22Rv1 (cell line): ENCODE measurements around the gene DOCK9.

Experiments used
- H3K27ac ChIP-seq: fragments of 450-650 bp; 2 replicates; pipeline ENCODE4 v1.5.1; 2017
- ZFX ChIP-seq: fragments of 450-650 bp; IDR thresholded peaks from 2 replicates; pipeline ENCODE4 v1.6.1; 2017; ENCODE audit warnings: antibody characterized with exemption, borderline replicate concordance
- TF ChIP-seq, protein P1 (sequence below): fragments of 450-650 bp; IDR thresholded peaks from 2 replicates; pipeline ENCODE4 v1.5.1; 2017; ENCODE audit warnings: mild to moderate bottlenecking

DOCK9 gene

DNA sequence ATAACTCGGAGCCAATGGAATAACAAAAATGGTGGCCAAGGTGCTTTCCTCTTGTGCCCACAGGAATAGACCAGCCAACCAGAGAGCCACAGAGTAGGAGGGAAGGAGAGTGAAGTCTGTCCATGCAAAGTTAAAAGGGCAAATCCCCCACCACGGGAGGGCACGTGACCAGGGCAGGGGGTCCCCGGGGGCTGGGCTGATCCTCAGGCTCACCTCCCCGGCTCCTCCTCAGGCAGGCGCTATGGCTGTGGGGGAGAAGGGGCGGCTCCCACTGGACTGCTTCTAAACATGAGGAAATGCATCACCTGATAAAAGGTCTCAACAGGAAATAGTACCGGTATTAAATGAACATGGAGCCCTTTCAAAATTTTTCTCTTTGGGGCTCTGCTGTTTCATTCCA lies 152.2 kb downstream of the DOCK9 start:
- H3K27ac ChIP-seq, result no peak overlapping the region
- TF ChIP-seq, protein P1, sequence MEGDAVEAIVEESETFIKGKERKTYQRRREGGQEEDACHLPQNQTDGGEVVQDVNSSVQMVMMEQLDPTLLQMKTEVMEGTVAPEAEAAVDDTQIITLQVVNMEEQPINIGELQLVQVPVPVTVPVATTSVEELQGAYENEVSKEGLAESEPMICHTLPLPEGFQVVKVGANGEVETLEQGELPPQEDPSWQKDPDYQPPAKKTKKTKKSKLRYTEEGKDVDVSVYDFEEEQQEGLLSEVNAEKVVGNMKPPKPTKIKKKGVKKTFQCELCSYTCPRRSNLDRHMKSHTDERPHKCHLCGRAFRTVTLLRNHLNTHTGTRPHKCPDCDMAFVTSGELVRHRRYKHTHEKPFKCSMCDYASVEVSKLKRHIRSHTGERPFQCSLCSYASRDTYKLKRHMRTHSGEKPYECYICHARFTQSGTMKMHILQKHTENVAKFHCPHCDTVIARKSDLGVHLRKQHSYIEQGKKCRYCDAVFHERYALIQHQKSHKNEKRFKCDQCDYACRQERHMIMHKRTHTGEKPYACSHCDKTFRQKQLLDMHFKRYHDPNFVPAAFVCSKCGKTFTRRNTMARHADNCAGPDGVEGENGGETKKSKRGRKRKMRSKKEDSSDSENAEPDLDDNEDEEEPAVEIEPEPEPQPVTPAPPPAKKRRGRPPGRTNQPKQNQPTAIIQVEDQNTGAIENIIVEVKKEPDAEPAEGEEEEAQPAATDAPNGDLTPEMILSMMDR, result no peak
- TF ChIP-seq ZFX, result no peak

DNA sequence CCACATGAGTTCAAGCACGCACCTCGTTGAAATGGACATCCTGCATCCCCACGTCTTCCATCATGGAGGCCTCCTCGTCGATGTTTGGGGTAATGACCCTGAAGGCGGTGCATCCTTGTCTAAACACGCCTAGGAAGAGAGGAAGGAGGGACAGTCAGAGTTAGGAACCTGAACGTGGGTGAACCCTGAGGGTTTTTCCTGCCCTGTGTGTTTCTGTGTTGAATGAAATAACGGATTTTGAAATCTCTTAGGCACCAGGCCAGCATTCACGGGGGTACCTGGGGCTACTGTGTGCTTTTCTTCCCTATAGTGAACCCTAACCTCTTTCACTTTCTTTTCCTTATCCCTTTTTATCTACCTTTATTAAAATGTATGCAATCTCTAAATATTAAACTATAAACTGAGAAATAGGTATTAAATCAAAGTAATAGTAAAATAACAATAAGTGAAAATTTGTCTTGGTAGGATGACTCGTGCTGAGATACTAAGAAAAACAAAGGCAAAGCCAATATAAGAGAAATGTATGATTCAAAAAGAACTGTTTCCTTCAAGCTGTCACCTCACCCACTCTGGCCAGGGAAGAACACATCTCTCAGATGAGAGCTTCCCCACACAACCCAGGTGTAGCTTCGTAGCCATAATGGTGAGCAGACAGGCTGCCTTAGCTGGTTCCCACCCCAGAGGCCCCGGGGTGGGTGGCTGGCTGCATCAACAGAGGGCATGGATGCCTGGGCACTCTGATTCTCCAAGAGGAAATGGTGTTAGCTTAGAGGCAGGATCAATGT lies 153.3 kb downstream of the DOCK9 start:
- H3K27ac ChIP-seq, result no peak overlapping the region
- TF ChIP-seq, protein P1, result no peak
- TF ChIP-seq ZFX, result no peak

DNA sequence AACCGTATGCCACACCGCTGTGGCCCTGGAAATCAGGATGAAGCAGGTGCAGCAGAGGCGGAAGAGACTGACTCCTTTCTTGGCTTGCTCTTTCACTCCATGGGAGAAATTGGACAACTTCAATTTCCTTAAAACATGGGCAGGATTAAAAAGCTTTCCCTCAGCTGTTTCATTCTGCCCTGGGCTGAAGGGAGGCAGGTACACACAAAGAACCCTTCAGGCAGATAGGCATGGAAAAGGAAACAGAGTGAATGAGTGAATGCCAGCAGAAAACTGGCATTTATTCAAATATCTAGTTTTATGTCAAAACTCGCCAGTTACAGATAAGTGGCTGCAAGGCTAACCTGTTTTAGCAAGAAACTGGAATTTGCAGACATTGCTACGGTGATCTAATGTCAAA lies 154.4 kb downstream of the DOCK9 start:
- TF ChIP-seq, protein P1, result no peak
- no peak for TF ChIP-seq ZFX
- no peak overlapping the region for H3K27ac ChIP-seq

DNA sequence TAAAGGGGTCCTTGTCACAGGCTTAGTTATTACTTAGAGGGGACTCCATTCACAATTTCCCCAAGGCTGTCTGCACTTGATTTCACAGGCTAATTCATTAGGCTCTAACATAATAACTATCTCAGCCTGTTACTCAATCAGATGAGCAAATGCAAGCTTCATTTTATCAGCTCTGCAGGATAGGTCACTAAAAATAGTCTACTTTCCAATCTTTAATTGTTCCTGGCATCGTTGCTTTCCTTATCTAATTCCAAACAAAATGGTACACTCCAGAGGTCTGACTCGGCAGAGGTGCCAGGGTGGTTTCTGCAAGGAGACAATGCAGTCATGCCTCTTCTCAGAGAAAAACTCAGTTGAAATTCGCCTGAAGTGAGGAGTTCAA lies 155.6 kb downstream of the DOCK9 start:
- H3K27ac ChIP-seq, result peak overlapping the region; percentile 63
- TF ChIP-seq ZFX, result no peak
- TF ChIP-seq, protein P1, result no peak

DNA sequence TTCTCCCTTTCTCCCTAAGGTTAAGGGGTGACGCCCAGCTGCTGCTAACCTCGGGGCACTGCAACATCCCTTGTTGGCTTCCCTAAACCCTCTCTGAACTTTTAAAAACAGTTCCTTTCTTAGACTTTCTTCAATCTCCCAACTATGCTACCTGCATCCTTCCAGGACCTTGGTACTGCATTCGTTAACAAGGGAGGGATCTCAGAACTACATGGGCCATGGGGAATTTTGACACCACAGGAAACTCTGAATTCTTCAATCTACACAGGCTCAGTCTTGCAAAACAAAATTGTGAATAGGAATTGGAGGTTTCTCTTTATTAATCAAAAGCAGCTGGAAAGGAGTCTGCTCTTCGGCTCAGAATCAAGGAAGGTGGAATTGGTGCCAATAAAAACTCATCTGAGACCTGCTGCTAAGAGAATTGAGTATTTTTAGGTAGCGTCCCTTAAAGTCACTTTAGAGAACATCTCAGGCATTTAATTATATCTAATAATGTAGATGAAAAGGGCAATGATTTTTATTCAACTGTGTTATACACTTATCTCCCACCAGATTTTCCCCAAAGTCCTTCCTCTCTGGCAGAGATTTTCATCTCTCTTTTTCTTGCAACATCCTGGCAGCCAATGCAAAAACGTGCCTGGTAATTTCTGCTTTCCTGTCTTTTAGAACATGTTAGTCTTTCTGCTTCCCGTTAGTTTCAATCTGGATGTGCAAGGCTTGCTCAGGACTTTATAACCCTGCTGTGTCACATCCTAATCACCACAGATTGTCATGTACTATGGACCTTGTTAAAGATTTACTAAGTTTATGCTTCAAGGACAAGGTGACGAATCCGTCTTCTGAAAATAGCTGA lies 156.3 kb downstream of the DOCK9 start:
- TF ChIP-seq, protein P1, result no peak
- peak overlapping the region; percentile 63 for H3K27ac ChIP-seq

DNA sequence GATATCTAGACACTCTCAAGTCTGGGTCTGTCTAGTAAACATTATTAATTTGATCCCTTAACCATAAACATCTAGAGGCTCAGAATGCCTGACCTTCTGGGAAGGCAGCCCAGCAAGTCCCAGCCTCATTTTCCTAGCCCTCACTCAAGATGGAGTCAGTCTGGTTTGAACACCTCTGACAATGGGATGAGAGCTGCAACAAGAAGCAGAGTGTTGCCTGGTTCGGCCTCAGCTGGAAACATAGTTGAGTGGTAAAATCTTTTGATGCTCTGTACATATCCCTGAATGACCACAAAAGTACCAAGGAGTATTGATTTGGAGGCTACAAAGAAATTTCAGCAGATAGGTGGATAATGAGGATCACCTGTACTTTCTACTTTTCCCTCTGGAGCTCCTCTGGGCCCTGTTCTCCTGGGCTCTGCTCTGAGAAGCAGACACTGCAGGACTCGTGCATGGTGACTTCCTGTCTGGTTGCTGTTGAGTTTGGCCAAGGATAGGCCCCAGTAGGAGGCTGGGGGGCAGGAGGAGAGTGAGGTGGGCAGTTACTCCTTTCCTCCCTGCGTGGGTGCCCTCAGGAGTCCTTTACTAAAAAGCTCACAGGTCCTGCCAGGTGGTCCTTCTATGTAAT lies 157.0 kb downstream of the DOCK9 start:
- H3K27ac ChIP-seq, result no peak overlapping the region; the same call in 1 of the 2 replicates

More for the DNA sequence above, 157.0 kb downstream of the DOCK9 start:
- TF ChIP-seq ZFX, result no peak
- TF ChIP-seq, protein P1, result no peak
